Inferior parietal cortex (tissue), 1 donor: ENCODE results near the gene ASZ1.
"Not testable (repeated sequence)": the region's sequence is repeated elsewhere in the genome, so short reads cannot be mapped to it uniquely, and the experiment has no call there.

Source experiments
- DNase-seq: peaks from one replicate; pipeline ENCODE4 v3.0.0-alpha.2; 2016; ENCODE audit errors: extremely low spot score

The ASZ1 gene

GRCh38 chr7:117427258-117427701 lies at the start of gene ASZ1:
TSS of gene ASZ1 (minus strand) at chr7:117427493. CDS start at chr7:117427460, 33 bp downstream.
- no peak for DNase-seq

DNA sequence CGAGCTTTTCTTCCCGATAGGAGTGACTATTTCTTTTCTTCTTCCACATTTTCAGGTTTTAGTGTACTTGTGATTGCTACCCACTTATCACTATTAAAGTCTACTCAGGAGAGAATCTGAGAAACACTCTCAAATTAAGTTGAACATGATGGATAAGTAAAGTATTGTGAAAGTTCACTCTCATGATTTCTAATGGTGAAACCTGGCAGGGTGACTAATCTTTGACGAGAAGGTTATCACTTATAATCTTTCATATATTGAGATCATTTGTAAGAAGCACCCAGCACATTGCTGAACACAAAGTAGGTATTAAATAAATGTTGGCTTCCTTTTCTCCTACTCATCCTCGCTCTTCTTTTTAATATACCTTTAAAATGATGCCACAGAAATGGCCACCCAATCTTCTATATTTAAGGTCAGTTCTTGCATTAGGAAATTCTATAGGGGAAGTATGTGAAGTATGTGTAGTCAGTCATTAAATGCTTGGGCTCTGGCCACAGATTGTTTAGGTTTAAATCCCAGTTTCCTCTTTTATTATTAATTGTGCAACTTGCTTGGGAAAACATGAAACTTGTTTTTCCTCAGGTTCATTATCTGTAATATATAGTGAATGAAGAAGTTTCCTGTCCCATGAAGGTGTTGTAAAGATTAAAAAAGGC lies 49.4 kb upstream of the ASZ1 start:
- DNase-seq, result no peak

DNA sequence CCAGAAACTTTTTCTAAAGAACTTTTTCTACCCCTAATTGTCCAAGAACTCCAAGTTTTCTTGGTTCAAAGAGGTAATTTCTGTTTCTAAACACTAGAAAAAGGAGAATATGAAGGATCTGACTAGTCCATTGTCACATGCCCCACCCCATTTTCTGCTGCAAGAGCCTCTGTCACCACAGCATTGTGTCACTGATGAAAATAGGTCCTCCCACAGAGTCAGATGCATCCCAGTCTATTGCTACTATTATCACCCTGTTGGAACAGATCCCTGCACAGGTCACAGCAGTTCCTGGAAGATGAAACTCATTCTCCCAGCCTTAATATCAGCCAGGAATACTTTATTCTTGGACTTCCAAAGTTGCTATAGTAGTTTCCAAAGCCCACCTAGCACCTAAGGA lies 45.0 kb upstream of the ASZ1 start:
- no peak for DNase-seq

- no peak for DNase-seq
Observed at GRCh38 chr7:117470777-117471176, 43.5 kb upstream of the ASZ1 start.

- DNase-seq, result no peak
Observed at GRCh38 chr7:117468174-117468573, 40.9 kb upstream of the ASZ1 start.

GRCh38 chr7:117460815-117461214 lies 33.5 kb upstream of the ASZ1 start:
- not testable (repeated sequence) for DNase-seq

DNA sequence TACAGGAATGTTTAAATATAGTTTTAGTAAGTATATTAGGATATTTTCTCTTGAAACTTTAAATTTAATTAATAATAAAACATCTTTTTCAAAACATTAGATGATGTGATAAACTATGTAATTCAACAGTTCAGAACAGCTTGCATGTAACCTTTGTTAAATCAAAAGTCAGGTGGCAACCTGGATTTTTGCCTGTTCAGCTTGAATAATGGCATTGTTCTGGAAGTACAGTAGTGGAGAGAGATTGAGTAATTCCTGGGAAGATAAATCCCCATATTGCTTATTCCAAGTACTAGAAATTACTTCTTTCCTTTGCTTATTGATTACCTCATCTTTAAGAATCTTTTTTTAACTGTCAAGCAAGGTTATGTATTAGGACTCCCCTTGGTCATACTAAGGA lies 32.4 kb upstream of the ASZ1 start:
- DNase-seq, result no peak

GRCh38 chr7:117458977-117459583 lies 31.8 kb upstream of the ASZ1 start:
- peak; percentile 71 for DNase-seq

DNA sequence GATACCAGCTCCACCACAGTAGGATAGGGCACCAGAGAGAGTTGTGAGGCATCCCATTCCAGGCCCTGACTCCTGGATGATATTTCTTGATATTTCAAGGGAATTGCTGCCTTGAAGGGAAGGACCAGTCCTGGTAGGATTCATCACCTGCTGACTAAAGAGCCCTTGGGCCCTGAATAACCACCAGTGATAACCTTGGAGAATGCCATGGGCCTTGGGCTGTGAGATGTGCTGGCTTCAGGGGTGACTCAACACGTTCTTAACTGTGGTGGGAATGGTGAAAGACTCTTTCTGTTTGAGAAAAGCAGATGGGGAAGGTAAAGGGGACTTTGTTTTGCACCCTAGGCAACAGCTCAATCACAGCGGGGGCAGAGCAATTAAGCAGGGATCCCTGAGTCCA lies 21.4 kb upstream of the ASZ1 start:
- no peak for DNase-seq

DNA sequence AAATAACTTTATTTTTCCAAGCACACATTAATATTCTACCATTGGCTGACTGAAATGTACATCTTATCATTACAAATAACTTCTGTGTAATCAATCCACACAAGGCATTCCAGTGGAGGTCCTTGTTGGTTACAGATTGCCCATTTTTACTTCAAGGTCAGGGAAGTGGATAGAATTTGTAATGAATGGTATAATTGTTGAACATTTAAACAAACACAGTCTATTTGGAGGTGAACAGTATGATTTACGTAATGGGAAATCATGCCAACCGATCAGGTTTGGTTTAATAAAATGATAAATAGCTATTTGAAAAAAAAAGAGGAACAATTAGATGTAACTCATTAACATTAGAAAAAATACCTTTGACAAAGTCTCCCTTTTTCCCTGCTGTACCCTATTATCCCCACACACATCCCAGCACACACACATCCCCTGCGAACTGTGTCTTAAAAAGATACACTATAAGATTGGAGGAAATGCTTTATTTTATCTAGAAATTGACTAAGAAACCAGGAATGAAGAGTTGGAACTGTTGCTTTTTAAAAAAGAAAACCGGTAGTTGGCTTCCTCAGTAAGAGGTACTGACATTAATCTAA lies 19.0 kb upstream of the ASZ1 start:
- no peak for DNase-seq

DNA sequence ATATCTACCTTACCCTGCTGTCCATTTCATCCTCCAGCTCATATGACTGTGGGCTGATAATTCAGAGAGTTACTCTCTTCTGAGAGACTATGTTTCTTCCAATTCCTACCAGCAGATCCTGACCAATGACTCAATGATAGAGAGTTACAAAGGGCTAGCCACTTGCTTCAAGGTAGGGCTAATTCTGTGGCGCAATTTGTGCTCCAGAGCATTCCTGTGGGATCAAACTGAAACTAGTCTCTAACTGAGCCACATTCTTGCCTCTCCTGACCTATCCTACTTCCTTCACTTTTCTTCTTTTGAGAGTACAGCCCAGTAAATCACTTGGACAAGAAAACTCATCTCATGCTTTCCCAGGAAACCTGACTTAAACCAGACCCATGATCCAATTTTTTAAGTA lies 17.9 kb upstream of the ASZ1 start:
- no peak for DNase-seq

- no peak for DNase-seq
Observed at GRCh38 chr7:117444646-117445045, 17.4 kb upstream of the ASZ1 start.

DNA sequence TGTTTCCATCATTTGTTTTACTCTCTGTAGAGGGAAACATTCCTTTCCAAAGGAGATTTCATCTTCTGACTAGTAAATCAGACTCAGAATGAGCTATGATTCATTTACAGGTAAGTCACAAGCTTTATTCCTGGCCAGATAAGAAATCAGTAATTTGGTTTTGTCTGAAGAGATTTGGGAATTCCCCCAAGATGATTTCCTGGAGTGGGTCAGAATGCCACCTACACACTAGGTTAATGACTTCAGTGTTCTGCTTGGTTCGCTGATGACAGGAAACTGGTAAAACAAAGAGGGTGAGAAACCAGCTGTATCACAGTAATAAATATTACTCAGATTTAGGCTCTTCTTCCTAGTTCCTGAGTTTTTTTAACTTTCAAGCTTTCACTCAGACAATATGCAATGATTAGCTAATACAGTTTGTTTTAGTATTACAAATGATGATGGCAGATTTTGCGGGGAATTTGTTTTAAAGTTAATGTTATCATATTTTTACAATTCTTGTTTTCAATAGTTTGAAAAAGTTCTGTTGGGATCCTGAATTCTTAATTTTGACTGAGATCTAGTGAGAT lies 8.3 kb upstream of the ASZ1 start:
- no peak for DNase-seq

DNA sequence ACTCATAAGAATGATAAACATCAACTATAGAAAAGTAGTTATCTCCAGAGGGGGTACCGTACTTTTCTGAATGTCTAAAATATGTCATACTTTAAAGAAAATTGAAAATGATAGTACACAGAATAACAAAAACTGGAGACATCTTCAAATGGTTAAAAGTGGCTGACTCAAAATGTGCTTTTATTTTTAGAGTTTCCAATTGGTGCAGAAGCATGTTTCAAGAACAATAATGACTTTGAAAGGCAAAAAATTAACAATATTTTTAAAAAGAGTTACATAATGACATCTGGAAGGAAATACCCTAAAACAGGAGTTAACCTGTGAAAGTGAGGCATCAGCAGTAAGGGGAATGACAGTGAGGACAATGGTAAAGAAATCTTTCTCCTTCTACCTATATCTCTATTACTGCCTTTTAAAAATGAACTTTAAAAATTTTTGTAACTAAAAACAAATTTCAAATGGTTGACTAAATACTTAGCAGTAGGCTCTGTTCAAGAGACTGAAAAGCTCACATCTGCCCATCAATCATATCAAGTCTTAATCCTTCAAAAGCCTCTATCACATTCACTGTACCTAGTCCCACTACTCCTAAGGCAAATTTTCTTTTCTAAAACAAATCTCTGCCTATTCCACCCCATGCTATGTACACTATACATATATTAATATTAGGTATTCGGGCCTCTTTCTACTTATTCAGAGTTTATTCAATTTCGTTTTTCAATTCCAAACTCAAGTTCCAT lies 3.0 kb downstream of the ASZ1 start:
- DNase-seq, result no peak

GRCh38 chr7:117414591-117414990 lies 12.7 kb downstream of the ASZ1 start:
- DNase-seq, result not testable (repeated sequence)

GRCh38 chr7:117412946-117413559 lies 14.2 kb downstream of the ASZ1 start:
- no peak for DNase-seq

- no peak for DNase-seq
Observed at GRCh38 chr7:117412390-117412789, 14.9 kb downstream of the ASZ1 start.

DNA sequence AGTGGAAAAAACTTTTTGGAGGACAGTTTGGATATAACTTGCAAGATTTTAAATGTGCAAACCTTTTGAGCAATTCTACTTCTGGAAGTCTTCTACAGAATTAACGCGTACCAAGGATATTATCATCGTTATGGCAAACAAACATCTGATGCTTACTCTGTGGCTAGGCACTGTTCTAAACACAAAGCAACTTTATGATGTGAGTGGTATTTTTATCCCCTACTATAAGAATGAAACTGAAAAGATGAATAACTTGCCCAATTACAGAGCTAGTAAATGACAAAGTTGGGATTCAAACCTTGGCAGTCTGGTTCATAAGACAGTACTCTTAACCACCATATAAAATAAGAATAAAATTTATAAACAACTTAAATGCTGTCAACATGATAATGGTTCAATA lies 15.8 kb downstream of the ASZ1 start:
- no peak for DNase-seq

GRCh38 chr7:117408831-117409230 lies 18.5 kb downstream of the ASZ1 start:
- no peak for DNase-seq

DNA sequence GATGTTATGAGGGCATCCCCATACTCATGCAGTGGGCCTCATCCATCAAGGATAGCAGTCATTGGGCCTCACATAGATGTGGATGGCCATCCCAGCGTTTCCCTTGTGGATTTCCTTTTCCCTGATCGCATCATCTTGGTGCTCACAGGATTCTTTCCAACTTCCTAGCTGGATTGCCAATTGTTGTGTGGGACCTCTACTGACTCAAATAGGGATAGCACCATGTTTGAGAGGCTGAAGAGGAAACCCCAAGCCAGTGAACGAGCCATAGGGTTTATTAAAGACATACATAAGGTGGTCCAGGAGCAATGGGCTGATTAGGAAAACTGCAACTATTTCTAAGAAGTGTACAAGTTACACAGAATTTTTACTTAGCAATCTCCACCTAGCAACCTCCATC lies 21.8 kb downstream of the ASZ1 start:
- no peak for DNase-seq

DNA sequence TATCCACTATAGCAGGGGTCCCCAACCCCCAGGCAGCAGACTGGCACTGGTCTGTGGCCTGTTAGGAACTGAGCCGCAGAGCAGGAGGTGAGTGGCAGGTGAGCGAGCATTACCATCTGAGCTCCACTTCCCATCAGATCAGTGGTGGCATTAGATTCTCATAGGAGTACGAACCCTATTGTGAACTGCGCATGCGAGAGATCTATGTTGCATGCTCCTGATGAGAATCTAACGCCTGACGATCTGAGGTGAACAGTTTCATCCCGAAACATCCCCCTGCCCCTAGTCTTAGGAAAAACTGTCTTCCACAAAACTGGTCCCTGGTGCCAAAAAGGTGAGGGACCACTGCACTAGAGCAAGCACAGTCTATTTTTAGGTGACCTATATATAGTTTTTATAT lies 23.6 kb downstream of the ASZ1 start:
- DNase-seq, result no peak

- DNase-seq, result no peak
Observed at GRCh38 chr7:117402109-117402508, 25.2 kb downstream of the ASZ1 start.
